ENCODE data around the gene EIF3K.

EIF3K gene

GRCh38 chr19:38665950-38666662, 47.1 kb downstream of the EIF3K start:
- DNase-seq (ENCODE audit: low read depth): no peak

- no peak for DNase-seq (ENCODE audit: low read depth)
Measured at GRCh38 chr19:38666663-38667511, 47.9 kb downstream of the EIF3K start.

GRCh38 chr19:38667661-38668171, 48.7 kb downstream of the EIF3K start:
- DNase-seq (ENCODE audit: low read depth): no peak

GRCh38 chr19:38669552-38669951, 50.6 kb downstream of the EIF3K start:
- no peak for DNase-seq (ENCODE audit: low read depth)

GRCh38 chr19:38670921-38671398, 52.0 kb downstream of the EIF3K start:
- no peak for DNase-seq (ENCODE audit: low read depth)

- no peak for DNase-seq (ENCODE audit: low read depth)
Measured at GRCh38 chr19:38671654-38672053, 52.7 kb downstream of the EIF3K start.

GRCh38 chr19:38673030-38673429, 54.0 kb downstream of the EIF3K start:
- DNase-seq (ENCODE audit: low read depth): no peak

GRCh38 chr19:38674388-38675171, 55.6 kb downstream of the EIF3K start:
- no peak for DNase-seq (ENCODE audit: low read depth)

GRCh38 chr19:38675611-38676010, 56.6 kb downstream of the EIF3K start:
- DNase-seq (ENCODE audit: low read depth): no peak

GRCh38 chr19:38676023-38676877, 57.3 kb downstream of the EIF3K start:
- no peak for DNase-seq (ENCODE audit: low read depth)

GRCh38 chr19:38676878-38677646, 58.1 kb downstream of the EIF3K start:
- no peak for DNase-seq (ENCODE audit: low read depth)

- DNase-seq (ENCODE audit: low read depth): no peak
Measured at GRCh38 chr19:38678217-38678890, 59.4 kb downstream of the EIF3K start.

- DNase-seq (ENCODE audit: low read depth): no peak
Measured at GRCh38 chr19:38678891-38679494, 60.0 kb downstream of the EIF3K start.

GRCh38 chr19:38679839-38680238, 60.9 kb downstream of the EIF3K start:
- no peak for DNase-seq (ENCODE audit: low read depth)

- DNase-seq (ENCODE audit: low read depth): no peak
Measured at GRCh38 chr19:38682195-38682867, 63.3 kb downstream of the EIF3K start.

- DNase-seq (ENCODE audit: low read depth): no peak
Measured at GRCh38 chr19:38682872-38683392, 63.9 kb downstream of the EIF3K start.

GRCh38 chr19:38683393-38684077, 64.5 kb downstream of the EIF3K start:
- no peak for DNase-seq (ENCODE audit: low read depth)

Measured in activated T-cell treated with anti-CD3 and anti-CD28 coated beads for 1 hour (primary cell).